HL-60 (cell line): ENCODE results near the gene ELMO1.

Source experiments
- DNase-seq, 2 experiments: peaks; one replicate each; pipeline ENCODE4 v3.0.0-alpha.2; 2010 to 2020; ENCODE audit warnings: low read depth in 1 of 2, low spot score in 1 of 2
- H3K27ac ChIP-seq: fragments of 250-450 bp; sonication (Bioruptor Pico); replicated peaks from 2 replicates; pipeline ENCODE4 v1.5.1; 2020; ENCODE audit warnings: mild to moderate bottlenecking, moderate library complexity
- H3K27me3 ChIP-seq: fragments of 250-450 bp; sonication (Bioruptor Pico); 2 replicates; pipeline ENCODE4 v1.5.1; 2021; ENCODE audit warnings: mild to moderate bottlenecking, moderate library complexity; ENCODE audit not compliant: insufficient read depth, poor library complexity, severe bottlenecking
- H3K4me3 ChIP-seq: replicated peaks from 2 replicates; pipeline ENCODE4 v1.5.1; 2011; ENCODE audit warnings: mild to moderate bottlenecking, control low read depth, low read length; ENCODE audit not compliant: insufficient read depth
- GABPA ChIP-seq: IDR thresholded peaks from 2 replicates; pipeline ENCODE4 v1.6.1; 2012; ENCODE audit warnings: low read depth
- POLR2AphosphoS5 ChIP-seq: IDR thresholded peaks from 2 replicates; pipeline ENCODE4 v1.6.1; 2012; ENCODE audit warnings: low read depth
- SPI1 ChIP-seq: IDR thresholded peaks from 2 replicates; pipeline ENCODE4 v1.6.1; 2012; ENCODE audit warnings: low read depth, mild to moderate bottlenecking, borderline replicate concordance
- TF ChIP-seq, protein P1 (sequence below): IDR thresholded peaks from one replicate; pipeline ENCODE4 v1.5.1; 2011; ENCODE audit warnings: low read length, control low read depth, inconsistent platforms; ENCODE audit not compliant: insufficient read depth
- TF ChIP-seq, protein P2 (sequence below): IDR thresholded peaks from 2 replicates; pipeline ENCODE4 v1.6.1; 2012; ENCODE audit warnings: low read depth; ENCODE audit not compliant: insufficient replicate concordance

ELMO1 gene

DNA sequence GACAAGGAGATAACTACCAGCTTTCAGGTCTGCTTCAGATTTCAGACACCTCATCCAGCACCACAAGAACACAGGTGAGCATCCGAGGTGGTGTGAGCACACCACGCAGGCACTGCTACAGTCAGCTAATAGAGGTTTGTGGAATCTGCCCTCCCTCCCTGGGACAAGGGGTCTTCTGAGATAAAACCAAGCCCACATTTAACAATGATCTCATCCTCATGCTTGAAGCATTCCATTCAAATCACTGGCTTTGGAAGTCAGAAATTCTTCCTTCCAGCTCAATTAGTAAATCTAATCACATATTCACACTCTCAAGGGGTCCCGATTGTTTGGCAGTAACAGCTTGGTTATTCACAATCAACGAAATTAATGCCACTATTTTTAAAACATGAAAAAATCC is 331.4 kb downstream of the ELMO1 start:
- H3K4me3 ChIP-seq, result no peak overlapping the region
- TF ChIP-seq, protein P1, sequence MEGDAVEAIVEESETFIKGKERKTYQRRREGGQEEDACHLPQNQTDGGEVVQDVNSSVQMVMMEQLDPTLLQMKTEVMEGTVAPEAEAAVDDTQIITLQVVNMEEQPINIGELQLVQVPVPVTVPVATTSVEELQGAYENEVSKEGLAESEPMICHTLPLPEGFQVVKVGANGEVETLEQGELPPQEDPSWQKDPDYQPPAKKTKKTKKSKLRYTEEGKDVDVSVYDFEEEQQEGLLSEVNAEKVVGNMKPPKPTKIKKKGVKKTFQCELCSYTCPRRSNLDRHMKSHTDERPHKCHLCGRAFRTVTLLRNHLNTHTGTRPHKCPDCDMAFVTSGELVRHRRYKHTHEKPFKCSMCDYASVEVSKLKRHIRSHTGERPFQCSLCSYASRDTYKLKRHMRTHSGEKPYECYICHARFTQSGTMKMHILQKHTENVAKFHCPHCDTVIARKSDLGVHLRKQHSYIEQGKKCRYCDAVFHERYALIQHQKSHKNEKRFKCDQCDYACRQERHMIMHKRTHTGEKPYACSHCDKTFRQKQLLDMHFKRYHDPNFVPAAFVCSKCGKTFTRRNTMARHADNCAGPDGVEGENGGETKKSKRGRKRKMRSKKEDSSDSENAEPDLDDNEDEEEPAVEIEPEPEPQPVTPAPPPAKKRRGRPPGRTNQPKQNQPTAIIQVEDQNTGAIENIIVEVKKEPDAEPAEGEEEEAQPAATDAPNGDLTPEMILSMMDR, result no peak
- TF ChIP-seq GABPA, result no peak
- TF ChIP-seq SPI1, result no peak
- no peak for TF ChIP-seq POLR2AphosphoS5
- TF ChIP-seq, protein P2, sequence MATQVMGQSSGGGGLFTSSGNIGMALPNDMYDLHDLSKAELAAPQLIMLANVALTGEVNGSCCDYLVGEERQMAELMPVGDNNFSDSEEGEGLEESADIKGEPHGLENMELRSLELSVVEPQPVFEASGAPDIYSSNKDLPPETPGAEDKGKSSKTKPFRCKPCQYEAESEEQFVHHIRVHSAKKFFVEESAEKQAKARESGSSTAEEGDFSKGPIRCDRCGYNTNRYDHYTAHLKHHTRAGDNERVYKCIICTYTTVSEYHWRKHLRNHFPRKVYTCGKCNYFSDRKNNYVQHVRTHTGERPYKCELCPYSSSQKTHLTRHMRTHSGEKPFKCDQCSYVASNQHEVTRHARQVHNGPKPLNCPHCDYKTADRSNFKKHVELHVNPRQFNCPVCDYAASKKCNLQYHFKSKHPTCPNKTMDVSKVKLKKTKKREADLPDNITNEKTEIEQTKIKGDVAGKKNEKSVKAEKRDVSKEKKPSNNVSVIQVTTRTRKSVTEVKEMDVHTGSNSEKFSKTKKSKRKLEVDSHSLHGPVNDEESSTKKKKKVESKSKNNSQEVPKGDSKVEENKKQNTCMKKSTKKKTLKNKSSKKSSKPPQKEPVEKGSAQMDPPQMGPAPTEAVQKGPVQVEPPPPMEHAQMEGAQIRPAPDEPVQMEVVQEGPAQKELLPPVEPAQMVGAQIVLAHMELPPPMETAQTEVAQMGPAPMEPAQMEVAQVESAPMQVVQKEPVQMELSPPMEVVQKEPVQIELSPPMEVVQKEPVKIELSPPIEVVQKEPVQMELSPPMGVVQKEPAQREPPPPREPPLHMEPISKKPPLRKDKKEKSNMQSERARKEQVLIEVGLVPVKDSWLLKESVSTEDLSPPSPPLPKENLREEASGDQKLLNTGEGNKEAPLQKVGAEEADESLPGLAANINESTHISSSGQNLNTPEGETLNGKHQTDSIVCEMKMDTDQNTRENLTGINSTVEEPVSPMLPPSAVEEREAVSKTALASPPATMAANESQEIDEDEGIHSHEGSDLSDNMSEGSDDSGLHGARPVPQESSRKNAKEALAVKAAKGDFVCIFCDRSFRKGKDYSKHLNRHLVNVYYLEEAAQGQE, result no peak
- DNase-seq, result no peak
- H3K27me3 ChIP-seq, result no peaks in the 10 kb centered on the region
- H3K27ac ChIP-seq, result no peak overlapping the region

DNA sequence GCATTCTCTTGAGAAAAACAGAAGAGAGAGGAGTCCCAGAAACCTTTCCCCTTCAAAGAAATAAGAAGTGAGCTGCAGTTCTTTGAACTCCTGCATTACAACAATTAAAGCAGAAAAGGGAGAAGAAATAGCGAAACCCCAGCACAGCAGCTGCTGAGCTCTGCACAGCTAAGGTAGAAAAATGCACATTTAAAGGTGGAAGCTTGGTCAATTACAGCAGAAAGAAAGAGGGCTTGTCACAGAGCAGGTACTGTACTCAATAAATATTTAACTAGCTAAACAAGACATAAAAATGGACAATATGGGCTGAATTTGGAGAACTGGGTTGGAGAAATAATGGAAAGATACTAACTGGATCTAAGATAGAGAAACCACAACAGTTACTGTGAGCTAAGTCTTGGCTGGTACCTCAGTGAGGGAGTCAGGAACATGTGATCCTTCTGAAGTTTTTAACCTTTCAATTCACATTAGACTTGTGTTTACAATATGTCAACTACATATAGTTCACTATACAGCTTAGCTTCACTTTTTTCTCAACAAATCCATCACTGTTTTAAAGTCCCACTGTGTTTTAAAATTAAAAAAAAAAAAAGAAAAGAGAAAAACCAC is 332.5 kb downstream of the ELMO1 start:
- no peak for DNase-seq
- H3K27me3 ChIP-seq, result no peaks in the 10 kb centered on the region
- TF ChIP-seq POLR2AphosphoS5, result no peak
- TF ChIP-seq, protein P2, result no peak
- TF ChIP-seq GABPA, result no peak
- TF ChIP-seq SPI1, result no peak
- TF ChIP-seq, protein P1, result no peak
- no peak overlapping the region for H3K4me3 ChIP-seq
- no peak overlapping the region for H3K27ac ChIP-seq

DNA sequence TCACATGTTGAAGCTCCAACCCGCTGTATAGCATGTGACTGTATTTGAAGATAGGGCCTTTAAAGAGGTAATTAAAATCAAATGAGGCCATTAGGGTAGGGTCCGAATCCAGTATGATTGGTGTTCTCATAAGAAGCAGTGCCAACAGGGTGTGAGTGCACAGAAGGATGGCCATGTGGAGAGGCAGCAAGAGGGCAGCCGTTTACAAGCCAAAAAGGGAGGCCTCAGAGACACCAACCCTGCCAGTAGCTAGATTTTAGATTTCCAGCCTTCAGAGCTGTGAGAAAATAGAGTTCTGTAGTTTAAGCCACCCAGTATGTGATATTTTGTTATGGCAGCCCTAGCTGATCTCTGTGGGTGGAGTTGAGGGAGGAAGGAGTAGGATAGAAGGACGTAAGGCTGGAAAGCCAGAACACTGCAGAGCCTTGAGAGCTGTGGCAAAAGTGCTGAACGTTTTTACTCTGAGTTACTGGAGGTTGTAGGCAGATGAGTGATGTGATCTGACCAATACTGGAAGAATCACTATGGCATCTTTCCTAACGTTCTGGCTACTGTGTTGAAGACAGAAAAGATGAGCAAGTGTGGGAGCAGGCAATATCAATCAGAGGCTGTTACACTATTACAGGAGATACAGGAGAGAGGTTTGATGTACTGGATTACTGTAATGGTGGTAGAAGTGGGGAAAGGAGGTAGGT is 334.9 kb downstream of the ELMO1 start:
- no peaks in the 10 kb centered on the region for H3K27me3 ChIP-seq
- no peak overlapping the region for H3K27ac ChIP-seq
- no peak for DNase-seq
- no peak overlapping the region for H3K4me3 ChIP-seq
- TF ChIP-seq, protein P1, result no peak
- TF ChIP-seq SPI1, result no peak
- TF ChIP-seq POLR2AphosphoS5, result no peak
- TF ChIP-seq GABPA, result no peak
- TF ChIP-seq, protein P2, result no peak
